ENCODE results near the gene SGPL1.

The SGPL1 gene

GRCh38 chr10:70773965-70774809, 41.6 kb upstream of the SGPL1 start:
- WGBS (ENCODE audit: extremely low coverage, insufficient coverage, insufficient read length) = no CpG with 5 or more reads among the region's 14 CpGs
- H3K4me3 ChIP-seq (ENCODE audit: low read depth, low read length) = no peak overlapping the region

DNA sequence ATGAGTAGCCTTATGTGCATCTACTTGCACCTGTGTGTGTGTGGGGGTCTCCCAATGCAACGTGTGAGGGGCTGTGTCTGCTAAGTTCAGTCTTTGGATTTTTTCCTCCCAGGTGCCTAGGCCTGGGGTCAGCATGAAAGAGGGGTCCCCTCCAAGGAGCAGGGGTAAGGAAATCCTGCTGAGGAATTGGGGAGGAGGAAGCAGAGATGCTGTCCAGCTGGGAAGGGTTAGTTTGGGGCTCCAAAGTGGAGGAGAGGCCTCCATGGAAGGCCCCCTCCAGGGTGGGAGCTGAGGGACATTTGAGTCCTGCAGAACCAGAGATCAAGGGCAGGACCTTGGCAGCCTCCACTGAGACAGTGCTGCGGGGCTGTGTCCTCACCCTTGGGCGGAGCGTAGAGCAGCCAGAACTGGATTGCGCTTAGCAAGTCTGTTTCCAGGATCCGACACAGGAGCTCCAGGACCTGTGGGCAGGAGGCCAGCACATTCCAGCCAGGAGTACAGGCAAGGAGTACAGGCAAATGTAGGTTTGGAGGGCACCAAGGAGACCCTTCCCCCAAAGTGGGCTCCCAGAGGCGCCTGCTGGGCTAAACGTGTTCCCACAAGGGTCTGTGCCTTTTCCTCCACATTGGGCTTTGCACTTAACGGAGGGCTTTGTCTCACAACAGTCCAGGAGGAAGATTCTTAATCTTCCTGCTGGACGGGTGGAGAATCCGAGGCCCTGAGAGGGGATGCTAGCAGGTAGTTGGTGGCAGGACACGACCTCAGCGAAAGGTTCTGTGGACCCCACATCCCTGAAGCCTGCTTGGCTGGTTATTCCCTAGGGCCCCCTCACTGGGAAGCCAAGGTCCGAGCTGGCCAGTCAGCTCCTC, 40.7 kb upstream of the SGPL1 start:
- Histone ChIP-seq H3K4me3 (ENCODE audit: low read depth, low read length) (no peak overlapping the region), H3K36me3 (ENCODE audit: control insufficient read depth in 1 of 2, insufficient read depth in 2 of 2, low read length in 2 of 2) (no peaks in the 10 kb centered on the region), H3K4me1 (ENCODE audit: control insufficient read depth in 1 of 2, insufficient read depth in 2 of 2, low read length in 2 of 2) (no peaks in the 10 kb centered on the region), H2AK5ac (ENCODE audit: low read length) (no peak overlapping the region), H3K4ac (ENCODE audit: low read depth, low read length) (no peak overlapping the region), H4K12ac (ENCODE audit: low read depth, low read length) (no peak overlapping the region), H3K18ac (ENCODE audit: low read length) (no peak overlapping the region), H4K91ac (ENCODE audit: low read depth, low read length) (no peak overlapping the region), H3K14ac (ENCODE audit: low read length) (no peak overlapping the region), H3K9me3 (ENCODE audit: insufficient read depth, low read depth, low read length) (no peaks in the 10 kb centered on the region), H3K4me2 (ENCODE audit: low read length) (no peak overlapping the region), H2BK5ac (ENCODE audit: low read depth, low read length, poor library complexity) (no peak overlapping the region), H3K27ac (ENCODE audit: low read depth, low read length) (no peak overlapping the region), H4K8ac (ENCODE audit: low read depth, low read length) (no peak overlapping the region), H3K79me1 (ENCODE audit: low read length) (no peaks in the 10 kb centered on the region), H2AFZ (ENCODE audit: insufficient read depth, low read length, poor library complexity) (no peak overlapping the region), H2BK12ac (ENCODE audit: low read length) (no peak overlapping the region), H2BK120ac (ENCODE audit: insufficient read depth, low read length, poor library complexity) (no peak overlapping the region), H3K27me3 (ENCODE audit: insufficient read depth, low read length) (no peaks in the 10 kb centered on the region), H3K23ac (ENCODE audit: low read length) (no peak overlapping the region), H3K9ac (ENCODE audit: low read length) (no peak overlapping the region), H3K79me2 (ENCODE audit: control insufficient read depth, insufficient read depth, low read length, poor library complexity) (no peaks in the 10 kb centered on the region)
- DNase-seq = no peak
- WGBS (ENCODE audit: extremely low coverage, insufficient coverage, insufficient read length) = no CpG with 5 or more reads among the region's 14 CpGs

More at GRCh38 chr10:70773965-70774809, 41.6 kb upstream of the SGPL1 start:
- Histone ChIP-seq H3K18ac (ENCODE audit: low read length) (no peak overlapping the region), H2BK5ac (ENCODE audit: low read depth, low read length, poor library complexity) (no peak overlapping the region), H3K79me1 (ENCODE audit: low read length) (no peaks in the 10 kb centered on the region), H3K4ac (ENCODE audit: low read depth, low read length) (no peak overlapping the region), H3K9me3 (ENCODE audit: insufficient read depth, low read depth, low read length) (no peaks in the 10 kb centered on the region), H3K79me2 (ENCODE audit: control insufficient read depth, insufficient read depth, low read length, poor library complexity) (no peaks in the 10 kb centered on the region), H3K27ac (ENCODE audit: low read depth, low read length) (no peak overlapping the region), H2AK5ac (ENCODE audit: low read length) (no peak overlapping the region), H3K23ac (ENCODE audit: low read length) (no peak overlapping the region), H2AFZ (ENCODE audit: insufficient read depth, low read length, poor library complexity) (no peak overlapping the region), H3K4me2 (ENCODE audit: low read length) (no peak overlapping the region), H2BK120ac (ENCODE audit: insufficient read depth, low read length, poor library complexity) (no peak overlapping the region), H2BK12ac (ENCODE audit: low read length) (no peak overlapping the region), H3K9ac (ENCODE audit: low read length) (no peak overlapping the region), H3K27me3 (ENCODE audit: insufficient read depth, low read length) (no peaks in the 10 kb centered on the region), H4K8ac (ENCODE audit: low read depth, low read length) (no peak overlapping the region), H3K14ac (ENCODE audit: low read length) (no peak overlapping the region), H4K91ac (ENCODE audit: low read depth, low read length) (no peak overlapping the region), H4K12ac (ENCODE audit: low read depth, low read length) (no peak overlapping the region), H3K4me1 (ENCODE audit: control insufficient read depth in 1 of 2, insufficient read depth in 2 of 2, low read length in 2 of 2) (no peaks in the 10 kb centered on the region), H3K36me3 (ENCODE audit: control insufficient read depth in 1 of 2, insufficient read depth in 2 of 2, low read length in 2 of 2) (no peaks in the 10 kb centered on the region)
- no peak for DNase-seq

GRCh38 chr10:70775679-70776454, 39.9 kb upstream of the SGPL1 start:
- DNase-seq = no peak
- Histone ChIP-seq H3K4me3 (ENCODE audit: low read depth, low read length) (no peak overlapping the region), H3K36me3 (ENCODE audit: control insufficient read depth in 1 of 2, insufficient read depth in 2 of 2, low read length in 2 of 2) (no peaks in the 10 kb centered on the region), H3K27ac (ENCODE audit: low read depth, low read length) (no peak overlapping the region), H3K4me2 (ENCODE audit: low read length) (no peak overlapping the region), H3K9ac (ENCODE audit: low read length) (no peak overlapping the region), H4K8ac (ENCODE audit: low read depth, low read length) (no peak overlapping the region), H4K12ac (ENCODE audit: low read depth, low read length) (no peak overlapping the region), H4K91ac (ENCODE audit: low read depth, low read length) (no peak overlapping the region), H3K9me3 (ENCODE audit: insufficient read depth, low read depth, low read length) (no peaks in the 10 kb centered on the region), H3K79me1 (ENCODE audit: low read length) (no peaks in the 10 kb centered on the region), H3K79me2 (ENCODE audit: control insufficient read depth, insufficient read depth, low read length, poor library complexity) (no peaks in the 10 kb centered on the region), H3K4ac (ENCODE audit: low read depth, low read length) (no peak overlapping the region), H3K4me1 (ENCODE audit: control insufficient read depth in 1 of 2, insufficient read depth in 2 of 2, low read length in 2 of 2) (no peaks in the 10 kb centered on the region), H2BK5ac (ENCODE audit: low read depth, low read length, poor library complexity) (no peak overlapping the region), H2AK5ac (ENCODE audit: low read length) (no peak overlapping the region), H3K14ac (ENCODE audit: low read length) (no peak overlapping the region), H2BK12ac (ENCODE audit: low read length) (no peak overlapping the region), H3K27me3 (ENCODE audit: insufficient read depth, low read length) (no peaks in the 10 kb centered on the region), H2AFZ (ENCODE audit: insufficient read depth, low read length, poor library complexity) (no peak overlapping the region), H3K18ac (ENCODE audit: low read length) (no peak overlapping the region), H3K23ac (ENCODE audit: low read length) (no peak overlapping the region), H2BK120ac (ENCODE audit: insufficient read depth, low read length, poor library complexity) (no peak overlapping the region)
- no CpG with 5 or more reads among the region's 13 CpGs for WGBS (ENCODE audit: extremely low coverage, insufficient coverage, insufficient read length)

- H4K12ac ChIP-seq (ENCODE audit: low read depth, low read length) = no peak overlapping the region
- no peak overlapping the region for H3K9ac ChIP-seq (ENCODE audit: low read length)
- no peaks in the 10 kb centered on the region for H3K79me2 ChIP-seq (ENCODE audit: control insufficient read depth, insufficient read depth, low read length, poor library complexity)
- no peaks in the 10 kb centered on the region for H3K36me3 ChIP-seq (ENCODE audit: control insufficient read depth in 1 of 2, insufficient read depth in 2 of 2, low read length in 2 of 2)
- H2BK120ac ChIP-seq (ENCODE audit: insufficient read depth, low read length, poor library complexity) = no peak overlapping the region
- H3K4me2 ChIP-seq (ENCODE audit: low read length) = no peak overlapping the region
- H4K8ac ChIP-seq (ENCODE audit: low read depth, low read length) = no peak overlapping the region
- no peak for DNase-seq
- H2BK5ac ChIP-seq (ENCODE audit: low read depth, low read length, poor library complexity) = no peak overlapping the region
- H2AK5ac ChIP-seq (ENCODE audit: low read length) = no peak overlapping the region
- H3K4ac ChIP-seq (ENCODE audit: low read depth, low read length) = no peak overlapping the region
- no peaks in the 10 kb centered on the region for H3K4me1 ChIP-seq (ENCODE audit: control insufficient read depth in 1 of 2, insufficient read depth in 2 of 2, low read length in 2 of 2)
- no peaks in the 10 kb centered on the region for H3K27me3 ChIP-seq (ENCODE audit: insufficient read depth, low read length)
- no peak overlapping the region for H3K27ac ChIP-seq (ENCODE audit: low read depth, low read length)
- H2BK12ac ChIP-seq (ENCODE audit: low read length) = no peak overlapping the region
- no peak overlapping the region for H3K14ac ChIP-seq (ENCODE audit: low read length)
- H3K23ac ChIP-seq (ENCODE audit: low read length) = no peak overlapping the region
- WGBS (ENCODE audit: extremely low coverage, insufficient coverage, insufficient read length) = no CpG with 5 or more reads among the region's 11 CpGs
- no peak overlapping the region for H4K91ac ChIP-seq (ENCODE audit: low read depth, low read length)
- H3K18ac ChIP-seq (ENCODE audit: low read length) = no peak overlapping the region
- no peaks in the 10 kb centered on the region for H3K9me3 ChIP-seq (ENCODE audit: insufficient read depth, low read depth, low read length)
- no peak overlapping the region for H3K4me3 ChIP-seq (ENCODE audit: low read depth, low read length)
- no peak overlapping the region for H2AFZ ChIP-seq (ENCODE audit: insufficient read depth, low read length, poor library complexity)
- no peaks in the 10 kb centered on the region for H3K79me1 ChIP-seq (ENCODE audit: low read length)
These were observed 39.2 kb upstream of the SGPL1 start for GRCh38 chr10:70776455-70777005.

Data from trophoblast cell (in vitro differentiated cells and primary cell).